C1 segment of cervical spinal cord (tissue), 14 donors: Measurements from ENCODE around the gene CERS1.

Experiments
- DNase-seq, 14 donors: peaks; one replicate each; lab custom pipeline; 2025; lab: John Stamatoyannopoulos, UW

CERS1 gene

GRCh38 chr19:18857223-18857622, 38.7 kb downstream of the CERS1 start:
- no peak for DNase-seq

- peak in 11 of 14 donors; percentile 25 to 92 (median 74) for DNase-seq
These were observed 39.4 kb downstream of the CERS1 start for GRCh38 chr19:18856385-18857126.

- no peak for DNase-seq
These were observed 40.1 kb downstream of the CERS1 start for GRCh38 chr19:18855647-18856384.

GRCh38 chr19:18854982-18855381, 41.0 kb downstream of the CERS1 start:
- no peak for DNase-seq

- peak in 2 of 14 donors; percentile 16 to 17 for DNase-seq
These were observed 42.1 kb downstream of the CERS1 start for GRCh38 chr19:18853755-18854427.

GRCh38 chr19:18852648-18853047, 43.3 kb downstream of the CERS1 start:
- DNase-seq, result no peak

GRCh38 chr19:18851673-18852325, 44.2 kb downstream of the CERS1 start:
- DNase-seq, result no peak

- DNase-seq, result no peak
These were observed 45.2 kb downstream of the CERS1 start for GRCh38 chr19:18850471-18851375.

GRCh38 chr19:18849838-18850400, 46.0 kb downstream of the CERS1 start:
- DNase-seq, result no peak

GRCh38 chr19:18848878-18849661, 46.9 kb downstream of the CERS1 start:
- DNase-seq, result peak in 11 of 14 donors; percentile 22 to 74 (median 59)

GRCh38 chr19:18847549-18848463, 48.2 kb downstream of the CERS1 start:
- no peak for DNase-seq

GRCh38 chr19:18846862-18847548, 49.0 kb downstream of the CERS1 start:
- DNase-seq, result peak in 13 of 14 donors; percentile 10 to 79 (median 53)

- no peak for DNase-seq
These were observed 50.0 kb downstream of the CERS1 start for GRCh38 chr19:18845961-18846360.

GRCh38 chr19:18844806-18845329, 51.1 kb downstream of the CERS1 start:
- no peak for DNase-seq

GRCh38 chr19:18843960-18844359, 52.0 kb downstream of the CERS1 start:
- no peak for DNase-seq

- DNase-seq, result no peak
These were observed 53.8 kb downstream of the CERS1 start for GRCh38 chr19:18842166-18842565.

GRCh38 chr19:18841400-18841799, 54.6 kb downstream of the CERS1 start:
- no peak for DNase-seq
